ENCODE measurements around the gene CDC25B. TPM values are rescaled to one million over a fixed set of nuclear protein-coding genes. Genes with fewer than 3 reads are reported as not detected.

The CDC25B gene
- total and polyA plus RNA-seq, 2 of the 13 experiments (the other 11 are each of a cell fraction or from before 2014, with no cell fraction given): 14.5 to 19.4 TPM

DNA sequence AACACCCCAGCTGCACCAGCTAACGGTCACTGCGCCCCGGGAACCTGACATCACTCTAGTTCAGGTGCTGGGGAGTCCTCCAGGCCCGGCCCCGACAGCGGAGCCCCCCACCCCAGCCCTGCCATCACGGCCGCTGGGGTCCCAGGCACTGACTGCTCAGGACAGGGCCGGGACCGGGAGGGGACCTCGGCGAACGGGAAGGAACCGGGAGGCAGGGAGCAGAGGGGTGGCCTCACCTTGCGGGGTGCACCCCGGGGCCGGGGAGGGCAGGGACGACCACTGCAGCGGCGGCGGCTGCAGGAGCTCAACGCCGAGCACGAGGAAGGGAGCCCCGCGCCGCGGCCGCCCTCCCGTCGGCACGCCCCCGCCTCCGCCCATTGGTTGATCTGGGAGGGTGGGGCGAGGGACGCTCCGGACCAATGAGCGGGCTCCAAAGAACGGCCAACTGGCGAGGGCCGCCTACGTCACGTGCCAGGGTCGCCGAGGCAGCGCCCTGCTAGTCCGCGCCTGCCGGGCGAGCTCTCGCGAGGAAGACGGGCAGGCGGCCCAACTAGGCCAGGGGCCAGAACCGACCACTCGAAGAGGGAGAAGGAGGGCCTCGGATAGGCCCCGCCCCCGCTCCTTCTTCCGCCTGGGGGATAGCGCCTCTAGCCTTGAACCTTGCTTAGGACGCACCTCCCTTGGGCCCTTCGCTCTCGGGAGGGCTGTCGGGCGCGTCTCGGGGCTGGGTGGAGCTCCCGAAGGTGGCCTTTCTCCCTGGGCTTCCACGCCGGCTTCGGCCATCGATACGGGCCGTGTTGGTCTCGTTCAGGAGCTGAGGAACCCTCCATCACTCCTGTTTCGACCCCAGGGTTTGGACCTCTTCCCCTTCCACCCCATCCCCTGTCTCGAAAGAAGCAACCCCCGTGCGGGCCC is 28.4 kb upstream of the CDC25B start, which contains the start of gene ADISSP (continued):
- TF ChIP-seq, protein P1, sequence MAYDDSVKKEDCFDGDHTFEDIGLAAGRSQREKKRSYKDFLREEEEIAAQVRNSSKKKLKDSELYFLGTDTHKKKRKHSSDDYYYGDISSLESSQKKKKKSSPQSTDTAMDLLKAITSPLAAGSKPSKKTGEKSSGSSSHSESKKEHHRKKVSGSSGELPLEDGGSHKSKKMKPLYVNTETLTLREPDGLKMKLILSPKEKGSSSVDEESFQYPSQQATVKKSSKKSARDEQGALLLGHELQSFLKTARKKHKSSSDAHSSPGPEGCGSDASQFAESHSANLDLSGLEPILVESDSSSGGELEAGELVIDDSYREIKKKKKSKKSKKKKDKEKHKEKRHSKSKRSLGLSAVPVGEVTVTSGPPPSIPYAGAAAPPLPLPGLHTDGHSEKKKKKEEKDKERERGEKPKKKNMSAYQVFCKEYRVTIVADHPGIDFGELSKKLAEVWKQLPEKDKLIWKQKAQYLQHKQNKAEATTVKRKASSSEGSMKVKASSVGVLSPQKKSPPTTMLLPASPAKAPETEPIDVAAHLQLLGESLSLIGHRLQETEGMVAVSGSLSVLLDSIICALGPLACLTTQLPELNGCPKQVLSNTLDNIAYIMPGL (CRISPR knock-in tag; IDR thresholded peaks at IDR 0.05; ENCODE audit: borderline replicate concordance in 1 of 2, low read depth in 1 of 2): peak; percentile 86 to 93; a peak in 2 of 4 replicates
- no peak; the same call in 1 of the 2 replicates for TF ChIP-seq SOX5 (CRISPR knock-in tag; IDR thresholded peaks at IDR 0.05; ENCODE audit: borderline replicate concordance)
- peak; percentile 93 for TF ChIP-seq RBFOX2 (IDR thresholded peaks at IDR 0.05; ENCODE audit: low read depth, low read length)
- peak; percentile 66 for TF ChIP-seq JUND (CRISPR knock-in tag; IDR thresholded peaks at IDR 0.05)
- peak; percentile 19 for TF ChIP-seq KLF11 (CRISPR knock-in tag; IDR thresholded peaks at IDR 0.05)
- TF ChIP-seq ZNF780A (CRISPR knock-in tag; IDR thresholded peaks at IDR 0.05): 0 out of 2 replicates have a peak, but pooled peaks have one; percentile 7
- peak; percentile 60; the same call in 1 of the 2 replicates for TF ChIP-seq SIX4 (CRISPR knock-in tag; IDR thresholded peaks at IDR 0.05)
- TF ChIP-seq FOXM1 (CRISPR knock-in tag; IDR thresholded peaks at IDR 0.05): 0 out of 2 replicates have a peak, but pooled peaks have one; percentile 23
- no peak for TF ChIP-seq HOXA9 (CRISPR knock-in tag; IDR thresholded peaks at IDR 0.05; ENCODE audit: borderline replicate concordance)
- no peak for TF ChIP-seq NFRKB (IDR thresholded peaks at IDR 0.05)
- TF ChIP-seq PHF21A (CRISPR knock-in tag; IDR thresholded peaks at IDR 0.05): peak; percentile 83; the same call in 1 of the 2 replicates
- TF ChIP-seq KDM6A (CRISPR knock-in tag; IDR thresholded peaks at IDR 0.05; ENCODE audit: low read depth): no peak; the same call in 1 of the 2 replicates
- TF ChIP-seq ZNF816 (CRISPR knock-in tag; IDR thresholded peaks at IDR 0.05; ENCODE audit: borderline replicate concordance): peak; percentile 95; the same call in 1 of the 2 replicates
- no peak for TF ChIP-seq HOXA7 (CRISPR knock-in tag; IDR thresholded peaks at IDR 0.05)
- TF ChIP-seq ZNF264 (CRISPR knock-in tag; IDR thresholded peaks at IDR 0.05): peak; percentile 93; the same call in 1 of the 2 replicates
- peak; percentile 22; the same call in 1 of the 2 replicates for TF ChIP-seq MIER2 (CRISPR knock-in tag; IDR thresholded peaks at IDR 0.05)
- TF ChIP-seq, protein P2, sequence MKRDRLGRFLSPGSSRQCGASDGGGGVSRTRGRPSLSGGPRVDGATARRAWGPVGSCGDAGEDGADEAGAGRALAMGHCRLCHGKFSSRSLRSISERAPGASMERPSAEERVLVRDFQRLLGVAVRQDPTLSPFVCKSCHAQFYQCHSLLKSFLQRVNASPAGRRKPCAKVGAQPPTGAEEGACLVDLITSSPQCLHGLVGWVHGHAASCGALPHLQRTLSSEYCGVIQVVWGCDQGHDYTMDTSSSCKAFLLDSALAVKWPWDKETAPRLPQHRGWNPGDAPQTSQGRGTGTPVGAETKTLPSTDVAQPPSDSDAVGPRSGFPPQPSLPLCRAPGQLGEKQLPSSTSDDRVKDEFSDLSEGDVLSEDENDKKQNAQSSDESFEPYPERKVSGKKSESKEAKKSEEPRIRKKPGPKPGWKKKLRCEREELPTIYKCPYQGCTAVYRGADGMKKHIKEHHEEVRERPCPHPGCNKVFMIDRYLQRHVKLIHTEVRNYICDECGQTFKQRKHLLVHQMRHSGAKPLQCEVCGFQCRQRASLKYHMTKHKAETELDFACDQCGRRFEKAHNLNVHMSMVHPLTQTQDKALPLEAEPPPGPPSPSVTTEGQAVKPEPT (CRISPR knock-in tag; IDR thresholded peaks at IDR 0.05; ENCODE audit: low read depth): no peak
- TF ChIP-seq ATF1 (CRISPR knock-in tag; IDR thresholded peaks at IDR 0.05): no peak
- TF ChIP-seq KDM1A (CRISPR knock-in tag; IDR thresholded peaks at IDR 0.05): peak; percentile 67; the same call in 1 of the 2 replicates
- peak; percentile 58; the same call in 1 of the 2 replicates for TF ChIP-seq ZNF577 (CRISPR knock-in tag; IDR thresholded peaks at IDR 0.05; ENCODE audit: borderline replicate concordance, low read depth)
- TF ChIP-seq, protein P3, sequence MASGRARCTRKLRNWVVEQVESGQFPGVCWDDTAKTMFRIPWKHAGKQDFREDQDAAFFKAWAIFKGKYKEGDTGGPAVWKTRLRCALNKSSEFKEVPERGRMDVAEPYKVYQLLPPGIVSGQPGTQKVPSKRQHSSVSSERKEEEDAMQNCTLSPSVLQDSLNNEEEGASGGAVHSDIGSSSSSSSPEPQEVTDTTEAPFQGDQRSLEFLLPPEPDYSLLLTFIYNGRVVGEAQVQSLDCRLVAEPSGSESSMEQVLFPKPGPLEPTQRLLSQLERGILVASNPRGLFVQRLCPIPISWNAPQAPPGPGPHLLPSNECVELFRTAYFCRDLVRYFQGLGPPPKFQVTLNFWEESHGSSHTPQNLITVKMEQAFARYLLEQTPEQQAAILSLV (CRISPR knock-in tag; IDR thresholded peaks at IDR 0.05; ENCODE audit: borderline replicate concordance): peak; percentile 66; the same call in 1 of the 2 replicates
- TF ChIP-seq ZNF143 (CRISPR knock-in tag; IDR thresholded peaks at IDR 0.05): peak; percentile 63; the same call in 1 of the 2 replicates
- TF ChIP-seq, protein P4, sequence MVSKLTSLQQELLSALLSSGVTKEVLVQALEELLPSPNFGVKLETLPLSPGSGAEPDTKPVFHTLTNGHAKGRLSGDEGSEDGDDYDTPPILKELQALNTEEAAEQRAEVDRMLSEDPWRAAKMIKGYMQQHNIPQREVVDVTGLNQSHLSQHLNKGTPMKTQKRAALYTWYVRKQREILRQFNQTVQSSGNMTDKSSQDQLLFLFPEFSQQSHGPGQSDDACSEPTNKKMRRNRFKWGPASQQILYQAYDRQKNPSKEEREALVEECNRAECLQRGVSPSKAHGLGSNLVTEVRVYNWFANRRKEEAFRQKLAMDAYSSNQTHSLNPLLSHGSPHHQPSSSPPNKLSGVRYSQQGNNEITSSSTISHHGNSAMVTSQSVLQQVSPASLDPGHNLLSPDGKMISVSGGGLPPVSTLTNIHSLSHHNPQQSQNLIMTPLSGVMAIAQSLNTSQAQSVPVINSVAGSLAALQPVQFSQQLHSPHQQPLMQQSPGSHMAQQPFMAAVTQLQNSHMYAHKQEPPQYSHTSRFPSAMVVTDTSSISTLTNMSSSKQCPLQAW (CRISPR knock-in tag; IDR thresholded peaks at IDR 0.05): peak; percentile 88
- TF ChIP-seq ZNF768 (CRISPR knock-in tag; IDR thresholded peaks at IDR 0.05): no peak; the same call in 1 of the 2 replicates

Measured in HepG2 (cell line).